H1 (cell line): ENCODE data around the gene CAMP. TPM values are rescaled to one million over a fixed set of nuclear protein-coding genes. Genes with fewer than 3 reads are reported as not detected.

ENCODE experiments used
- CTCF ChIA-PET: fragments of 300-600 bp; sonication (Branson Sonifier 250); formaldehyde crosslinking; loops from one replicate; lab custom pipeline; 2021; ENCODE audit not compliant: partially characterized antibody; lab: Charles Lee
- POLR2A ChIA-PET: fragments of 300-600 bp; sonication (Branson Sonifier 250); formaldehyde crosslinking; loops from one replicate; lab custom pipeline; 2021; ENCODE audit warnings: inconsistent platforms; ENCODE audit not compliant: partially characterized antibody; lab: Charles Lee
- DNase-seq, 2 experiments: peaks; one replicate each; pipeline versions ENCODE4 v3.0.0 to v3.0.0-alpha.2; 2010 to 2022; ENCODE audit warnings: low spot score in 2 of 2, low read depth in 1 of 2, mixed read lengths in 1 of 2
- FAIRE-seq: peaks from 2 replicates; lab custom pipeline; 2011; peaks lifted over from hg19 to GRCh38; lab: Jason Lieb, UNC
- H2AFZ ChIP-seq: 2 replicates; pipeline ENCODE4 v1.8.1; 2012; ENCODE audit warnings: low read length, inconsistent platforms
- H2AK5ac ChIP-seq: 2 replicates; pipeline ENCODE4 v1.6.1; 2013; ENCODE audit warnings: low read depth, low read length
- H2BK120ac ChIP-seq: replicated peaks from 2 replicates; pipeline ENCODE3; 2013; ENCODE audit warnings: low read depth, low read length, inconsistent platforms
- H2BK12ac ChIP-seq: 2 replicates; pipeline ENCODE4 v1.6.1; 2013; ENCODE audit warnings: low read depth, low read length
- H2BK15ac ChIP-seq: 2 replicates; pipeline ENCODE4 v1.6.1; 2013; ENCODE audit warnings: low read length
- H2BK20ac ChIP-seq: 2 replicates; pipeline ENCODE4 v1.6.1; 2013; ENCODE audit warnings: low read length
- H2BK5ac ChIP-seq: 2 replicates; pipeline ENCODE4 v1.6.1; 2013; ENCODE audit warnings: low read depth, low read length
- H3K14ac ChIP-seq: 2 replicates; pipeline ENCODE4 v1.6.1; 2013; ENCODE audit warnings: inconsistent platforms; ENCODE audit not compliant: insufficient read length
- H3K18ac ChIP-seq: 2 replicates; pipeline ENCODE4 v1.6.1; 2013; ENCODE audit warnings: low read length; ENCODE audit errors: extremely low read depth
- H3K23ac ChIP-seq: 2 replicates; pipeline ENCODE4 v1.6.1; 2013; ENCODE audit warnings: inconsistent platforms; ENCODE audit not compliant: insufficient read length
- H3K23me2 ChIP-seq: 2 replicates; pipeline ENCODE4 v1.6.1; 2013; ENCODE audit warnings: low read depth, low read length
- H3K27ac ChIP-seq: 2 replicates; pipeline ENCODE4 v1.6.1; 2011; ENCODE audit warnings: low read depth, low read length, inconsistent platforms
- H3K27me3 ChIP-seq, 4 experiments: replicated peaks in 1 of 4; 1 replicate in 1 of 4; 2 replicates in 3 of 4; pipeline versions ENCODE4 v1.6.1 to v1.8.1; 2011 to 2013; ENCODE audit warnings: low read length in 3 of 4, mild to moderate bottlenecking in 3 of 4, inconsistent platforms in 2 of 4, mixed read lengths in 2 of 4, moderate library complexity in 1 of 4; ENCODE audit not compliant: control insufficient read depth in 3 of 4, insufficient read depth in 3 of 4; ENCODE audit errors: extremely low read depth in 1 of 4
- H3K36me3 ChIP-seq, 4 experiments: 2 replicates each; pipeline versions ENCODE4 v1.6.1 to v1.8.1; 2011 to 2013; ENCODE audit warnings: mild to moderate bottlenecking in 4 of 4, low read length in 3 of 4, moderate library complexity in 2 of 4, control low read depth in 1 of 4, inconsistent platforms in 1 of 4; ENCODE audit not compliant: insufficient read depth in 4 of 4, control insufficient read depth in 2 of 4
- H3K4ac ChIP-seq: replicated peaks from 2 replicates; pipeline ENCODE3; 2013; ENCODE audit warnings: low read length, low read depth, mixed read lengths, inconsistent platforms; ENCODE audit not compliant: insufficient read length
- H3K4me1 ChIP-seq, 4 experiments: replicated peaks in 1 of 4; 1 replicate in 1 of 4; 2 replicates in 3 of 4; pipeline versions ENCODE4 v1.6.1 to v1.8.1; 2011 to 2013; ENCODE audit warnings: low read length in 3 of 4, inconsistent platforms in 2 of 4, mixed read lengths in 1 of 4; ENCODE audit not compliant: insufficient read depth in 4 of 4, control insufficient read depth in 3 of 4
- H3K4me2 ChIP-seq, 2 experiments: 2 replicates each; pipeline versions ENCODE4 v1.6.1 to v1.8.1; 2011 to 2013; ENCODE audit warnings: low read depth in 2 of 2, low read length in 2 of 2, control low read depth in 1 of 2, inconsistent platforms in 1 of 2, mild to moderate bottlenecking in 1 of 2; ENCODE audit not compliant: insufficient read depth in 1 of 2
- H3K4me3 ChIP-seq, 4 experiments: fragments of 200-600, 300-600 bp in 1 of 4; sonication (generic), shearing (Covaris generic), sonication (Bioruptor Twin) in 1 of 4; 2 replicates each; pipeline versions ENCODE4 v1.5.1 to v1.8.1; 2011 to 2016; ENCODE audit warnings: low read length in 4 of 4, low read depth in 3 of 4, control low read depth in 2 of 4, inconsistent platforms in 2 of 4, mild to moderate bottlenecking in 2 of 4, mixed read lengths in 1 of 4, moderate library complexity in 1 of 4; ENCODE audit not compliant: insufficient read depth in 2 of 4; ENCODE audit errors: extremely low read depth in 1 of 4
- H3K56ac ChIP-seq: replicated peaks from 2 replicates; pipeline ENCODE3; 2013; ENCODE audit warnings: low read depth, mild to moderate bottlenecking, mixed read lengths, low read length, inconsistent platforms; ENCODE audit not compliant: insufficient read length
- H3K79me1 ChIP-seq: 2 replicates; pipeline ENCODE4 v1.6.1; 2013; ENCODE audit warnings: low read depth, low read length, control low read depth
- H3K79me2 ChIP-seq, 2 experiments: 2 replicates each; pipeline versions ENCODE4 v1.6.1 to v1.8.1; 2012 to 2013; ENCODE audit warnings: low read length in 2 of 2, mild to moderate bottlenecking in 2 of 2, inconsistent platforms in 1 of 2; ENCODE audit not compliant: insufficient read depth in 2 of 2, control insufficient read depth in 1 of 2
- H3K9ac ChIP-seq, 4 experiments: replicated peaks in 1 of 4; 1 replicate in 1 of 4; 2 replicates in 3 of 4; pipeline versions ENCODE4 v1.6.1 to v1.8.1; 2011 to 2013; ENCODE audit warnings: low read depth in 3 of 4, low read length in 3 of 4, control low read depth in 2 of 4, mild to moderate bottlenecking in 2 of 4, moderate library complexity in 2 of 4, inconsistent platforms in 1 of 4; ENCODE audit errors: extremely low read depth in 1 of 4
- H3K9me3 ChIP-seq, 2 experiments: 2 replicates each; pipeline versions ENCODE4 v1.6.1 to v1.8.1; 2012 to 2013; ENCODE audit warnings: mild to moderate bottlenecking in 2 of 2, moderate library complexity in 2 of 2, control low read depth in 1 of 2, inconsistent platforms in 1 of 2, low read depth in 1 of 2, low read length in 1 of 2, mixed read lengths in 1 of 2; ENCODE audit not compliant: insufficient read depth in 2 of 2
- H4K20me1 ChIP-seq, 2 experiments: replicated peaks in 1 of 2; 2 replicates each; pipeline versions ENCODE3 to v1.8.1; 2011 to 2013; ENCODE audit warnings: inconsistent platforms in 2 of 2, low read length in 2 of 2, mild to moderate bottlenecking in 1 of 2; ENCODE audit not compliant: insufficient read depth in 2 of 2, control insufficient read depth in 1 of 2
- H4K5ac ChIP-seq: 2 replicates; pipeline ENCODE4 v1.6.1; 2013; ENCODE audit warnings: low read length, low read depth, mixed read lengths, inconsistent platforms; ENCODE audit not compliant: insufficient read length
- H4K8ac ChIP-seq: 2 replicates; pipeline ENCODE4 v1.8.0; 2013; ENCODE audit warnings: mild to moderate bottlenecking, moderate library complexity, low read length, inconsistent platforms; ENCODE audit not compliant: insufficient read depth; ENCODE audit errors: extremely low read depth
- H4K91ac ChIP-seq: replicated peaks from 2 replicates; pipeline ENCODE3; 2013; ENCODE audit warnings: low read length, mixed read lengths, inconsistent platforms; ENCODE audit not compliant: insufficient read length
- GABPA ChIP-seq: IDR thresholded peaks from 2 replicates; pipeline ENCODE4 v1.6.1; 2011; ENCODE audit warnings: mild to moderate bottlenecking, low read length, moderate library complexity, borderline replicate concordance; ENCODE audit not compliant: insufficient read depth
- JUND ChIP-seq: IDR thresholded peaks from 2 replicates; pipeline ENCODE4 v1.6.1; 2011; ENCODE audit warnings: mild to moderate bottlenecking, improper control_type of control experiment, low read length
- WGBS, 2 experiments: shearing (Covaris generic) in 1 of 2; methylation state at CpG; one replicate each; pipeline versions ENCODE4 v1.1.6 to v1.1.7; 2013 to 2015; ENCODE audit warnings: low lambda C conversion rate in 2 of 2, mixed read lengths in 2 of 2, inconsistent platforms in 1 of 2, low coverage in 1 of 2, missing lambda C conversion rate in 1 of 2; ENCODE audit not compliant: insufficient replicate concordance in 2 of 2, insufficient coverage in 1 of 2, insufficient read length in 1 of 2; ENCODE audit errors: extremely low coverage in 1 of 2, missing lambda C conversion rate in 1 of 2; 5-methylcytosine and 5-hydroxymethylcytosine counted together
- polyA plus RNA-seq, 7 experiments: library from polyadenylated mRNA; depleted of rRNA in 3 of 7; stranded (reverse) in 5 of 7; unstranded in 2 of 7; fragments of >200 nt in 5 of 7; fragments of 200-250 nt in 2 of 7; gene quantifications; 1 replicate in 5 of 7; 2 replicates in 1 of 7; 4 replicates in 1 of 7; pipeline versions ENCODE4 v1.2.1 to v1.2.3, GENCODE V29; 2011 to 2013; ENCODE audit warnings: missing spikeins in 2 of 7, mixed read lengths in 2 of 7
- total RNA-seq: library from RNA; stranded (reverse); fragmentation: NEBNext Ultra II Directional; extraction: Animal tissue kit (Norgen Biotek cat#: 25700); gene quantifications from 2 replicates; pipeline ENCODE4 v1.2.1, GENCODE V29; 2021

Gene CAMP
- total and polyA plus RNA-seq, 2 of the 8 experiments (the other 6 are each of a cell fraction or from before 2014, with no cell fraction given), result not detected

- H3K79me1 ChIP-seq, result no peaks in the 10 kb centered on the region
- no peak overlapping the region for H3K23ac ChIP-seq
- DNase-seq, result no peak
- 0 out of 2 replicates have a peak overlapping the region, but pooled peaks have one; percentile 1 for H2AK5ac ChIP-seq
- H2BK20ac ChIP-seq, result no peak overlapping the region
- H2BK120ac ChIP-seq, result no peak overlapping the region
- no peak overlapping the region for H4K8ac ChIP-seq
- no peak overlapping the region for H3K4me2 ChIP-seq
- H4K20me1 ChIP-seq, result no peaks in the 10 kb centered on the region
- no peak overlapping the region for H3K14ac ChIP-seq
- ChIA-PET CTCF (interaction anchor here (1.4 kb wide), 1 partner anchor 23 kb away, joined by 4 read pairs; no protein-coding TSS in a partner anchor), POLR2A (interaction anchor here (0.6 to 1.9 kb wide), 3 partner anchors 14 to 35 kb away, joined by 3 to 4 read pairs (median 3); no protein-coding TSS in a partner anchor)
- H3K56ac ChIP-seq, result no peak overlapping the region
- no peak overlapping the region for H3K4me3 ChIP-seq
- no peaks in the 10 kb centered on the region for H3K4me1 ChIP-seq
- no peaks in the 10 kb centered on the region for H3K79me2 ChIP-seq
- H3K27ac ChIP-seq, result no peak overlapping the region
- H4K91ac ChIP-seq, result no peak overlapping the region
- no peaks in the 10 kb centered on the region for H3K9me3 ChIP-seq
- no peak overlapping the region for H2AFZ ChIP-seq
- no peak overlapping the region for H2BK15ac ChIP-seq
- no peak overlapping the region for H3K9ac ChIP-seq
- no peaks in the 10 kb centered on the region for H3K36me3 ChIP-seq
- no peak overlapping the region for H4K5ac ChIP-seq
- no peak overlapping the region for H2BK5ac ChIP-seq
- H3K27me3 ChIP-seq, result 0 out of 7 replicates have a peak, but pooled peaks cover 0 to 4% (median 0%) of the 10 kb centered on the region in 4 experiments
- no peak overlapping the region for H3K4ac ChIP-seq
- H2BK12ac ChIP-seq, result no peak overlapping the region
- H3K18ac ChIP-seq, result no peak overlapping the region
- no peak for FAIRE-seq
- WGBS, 2 experiments, result 95% methylated on average over 4 of the region's 4 CpGs; no CpG with 5 or more reads in 1 of the 2 experiments
- H3K23me2 ChIP-seq, result no peaks in the 10 kb centered on the region
- TF ChIP-seq GABPA (no peak), JUND (no peak)
These were observed 5.8 kb upstream of the CAMP start for GRCh38 chr3:48217449-48217848.
